Gastrocnemius medialis (tissue), 4 donors: ENCODE data around the gene ARHGEF11. TPM values are rescaled to one million over a fixed set of nuclear protein-coding genes. Genes with fewer than 3 reads are reported as not detected.
A peak's percentile ranks its signal among the peaks of the same experiment; 100 is the strongest.

Experiments used
- ATAC-seq, 2 donors: fragments of 150-250 bp; one replicate each; pipeline ENCODE4 v1.9.1; 2016
- DNase-seq, 2 donors: peaks; one replicate each; pipeline ENCODE4 v3.0.0-alpha.2; 2019
- H3K27ac ChIP-seq, 4 donors: fragments of 200-600 bp; sonication (generic); 1 replicate in 1 of 4; 2 replicates in 3 of 4; pipeline ENCODE4 v1.5.1; 2016 to 2018; ENCODE audit warnings: mild to moderate bottlenecking in 2 of 4, moderate library complexity in 1 of 4
- H3K27me3 ChIP-seq, 3 donors: fragments of 200-600 bp; sonication (generic) in 2 of 3; 1 replicate in 1 of 3; 2 replicates in 2 of 3; pipeline versions ENCODE4 v1.5.1 to v1.6.0; 2016 to 2019; ENCODE audit warnings: mild to moderate bottlenecking in 1 of 3, moderate library complexity in 1 of 3
- H3K36me3 ChIP-seq, 2 donors: fragments of 200-600 bp; sonication (generic) in 1 of 2; one replicate each; pipeline ENCODE4 v1.5.1; 2017 to 2018
- H3K4me1 ChIP-seq, 2 donors: fragments of 200-600 bp; sonication (generic) in 1 of 2; one replicate each; pipeline ENCODE4 v1.5.1; 2016 to 2017; ENCODE audit warnings: mild to moderate bottlenecking in 2 of 2
- H3K4me3 ChIP-seq, 4 donors: fragments of 200-600 bp; sonication (generic) in 3 of 4; 1 replicate in 1 of 4; 2 replicates in 3 of 4; pipeline ENCODE4 v1.5.1; 2016 to 2019; ENCODE audit warnings: mild to moderate bottlenecking in 2 of 4
- H3K9me3 ChIP-seq, 3 donors: fragments of 200-600 bp; sonication (generic) in 2 of 3; 1 replicate in 1 of 3; 2 replicates in 2 of 3; pipeline ENCODE4 v1.5.1; 2016 to 2019
- CTCF ChIP-seq, 5 experiments: fragments of 450-650 bp in 3 of 5; fragments of 200-600 bp in 2 of 5; sonication (generic) in 2 of 5; IDR thresholded peaks in 4 of 5; conservative IDR thresholded peaks in 1 of 5; 1 replicate in 4 of 5; 2 replicates in 1 of 5; pipeline ENCODE4 v1.5.1; 2016 to 2019; ENCODE audit warnings: antibody characterized with exemption in 5 of 5, mild to moderate bottlenecking in 3 of 5, moderate library complexity in 3 of 5
- POLR2A ChIP-seq, 2 donors: fragments of 450-650 bp; IDR thresholded peaks; one replicate each; pipeline ENCODE4 v1.6.1; 2017; ENCODE audit warnings: antibody characterized with exemption in 2 of 2, mild to moderate bottlenecking in 2 of 2, moderate library complexity in 2 of 2
- in situ Hi-C, 4 donors: fragments of 200-750 bp; cut with MboI; loops; one replicate each; pipeline versions ENCODE4 v1.15.0 to v1.8.0; 2017; ENCODE audit warnings: low sequenced_read_pairs in 4 of 4
- intact Hi-C: fragments of 100-400 bp; cut with DNase I; formaldehyde crosslinking; loops from one replicate; pipeline ENCODE4 v1.15.1; 2023; ENCODE audit warnings: low total_unique reads
- total RNA-seq, 4 donors: library from RNA; depleted of rRNA; stranded (reverse); fragments of >200 nt; gene quantifications; one replicate each; pipeline versions ENCODE4 v1.1.0 to v1.2.3, GENCODE V29; 2016

Gene ARHGEF11
- total RNA-seq, 4 donors from 2014 or later = 19.5 to 33.4 (median 27.7) TPM

GRCh38 chr1:156896490-156897033, 149.0 kb downstream of the ARHGEF11 start:
- in situ Hi-C loops (loop anchor here in 1 of 4 donors (25.0 kb wide), 1 partner anchor 209 kb away; the partner anchor contains the start of gene NES), intact Hi-C loops (loop anchor here (10.0 kb wide), 1 partner anchor 232 kb away; no protein-coding TSS in a partner anchor)
- no peak for TF ChIP-seq CTCF (IDR thresholded peaks at IDR 0.05 in 4 of 5, conservative IDR thresholded peaks at IDR 0.05 in 1 of 5)
- TF ChIP-seq POLR2A (IDR thresholded peaks at IDR 0.05) = no peak
- Histone ChIP-seq H3K9me3 (no peaks in the 10 kb centered on the region), H3K4me3 (peak overlapping the region in 2 of 4 donors; percentile 6 to 64), H3K27ac (peak overlapping the region; percentile 86 to 94 (median 90)), H3K27me3 (peaks cover 6 to 19% (median 16%) of the 10 kb centered on the region in 3 donors), H3K4me1 (peaks cover 21 to 23% of the 10 kb centered on the region in 2 donors), H3K36me3 (no peaks in the 10 kb centered on the region)
- ATAC-seq = no peak
- no peak for DNase-seq

- intact Hi-C loops (loop anchor here (10.0 kb wide), 1 partner anchor 231 kb away; no protein-coding TSS in a partner anchor), in situ Hi-C loops (loop anchor here in 1 of 4 donors (25.0 kb wide), 1 partner anchor 209 kb away; the partner anchor contains the start of gene NES)
- Histone ChIP-seq H3K4me1 (peaks cover 15 to 21% of the 10 kb centered on the region in 2 donors), H3K27ac (peak overlapping the region; percentile 86 to 94 (median 90)), H3K27me3 (peaks cover 6 to 19% (median 17%) of the 10 kb centered on the region in 3 donors), H3K4me3 (peak overlapping the region in 2 of 4 donors; percentile 59 to 64), H3K36me3 (no peaks in the 10 kb centered on the region), H3K9me3 (no peaks in the 10 kb centered on the region)
- TF ChIP-seq CTCF (IDR thresholded peaks at IDR 0.05 in 4 of 5, conservative IDR thresholded peaks at IDR 0.05 in 1 of 5) (no peak), POLR2A (IDR thresholded peaks at IDR 0.05) (no peak)
- DNase-seq (no peak), ATAC-seq (no peak)
Measured at GRCh38 chr1:156895927-156896326, 149.6 kb downstream of the ARHGEF11 start.

- Histone ChIP-seq H3K27ac (peak overlapping the region; percentile 86 to 94 (median 90)), H3K4me3 (peak overlapping the region; percentile 59 to 65 (median 62)), H3K36me3 (no peaks in the 10 kb centered on the region), H3K27me3 (peaks cover 6 to 19% (median 17%) of the 10 kb centered on the region in 3 donors), H3K4me1 (peaks cover 15 to 17% of the 10 kb centered on the region in 2 donors), H3K9me3 (no peaks in the 10 kb centered on the region)
- TF ChIP-seq POLR2A (IDR thresholded peaks at IDR 0.05) (no peak), CTCF (IDR thresholded peaks at IDR 0.05 in 4 of 5, conservative IDR thresholded peaks at IDR 0.05 in 1 of 5) (no peak)
- intact Hi-C loops = loop anchor here (10.0 kb wide), 1 partner anchor 231 kb away; no protein-coding TSS in a partner anchor
- no peak for DNase-seq
- ATAC-seq = no peak
- in situ Hi-C loops = loop anchor here in 1 of 4 donors (25.0 kb wide), 1 partner anchor 208 kb away; the partner anchor contains the start of gene NES
Measured at GRCh38 chr1:156895455-156895812, 150.1 kb downstream of the ARHGEF11 start.

- peak overlapping the region; percentile 59 to 65 (median 62) for H3K4me3 ChIP-seq
- peaks cover 15 to 17% of the 10 kb centered on the region in 2 donors for H3K4me1 ChIP-seq
- TF ChIP-seq POLR2A (IDR thresholded peaks at IDR 0.05) = peak in 1 of 2 donors; percentile 1
- no peak for TF ChIP-seq CTCF (IDR thresholded peaks at IDR 0.05 in 4 of 5, conservative IDR thresholded peaks at IDR 0.05 in 1 of 5)
- DNase-seq (peak in 1 of 2 donors; percentile 48), ATAC-seq (no peak)
- in situ Hi-C loops = loop anchor here in 1 of 4 donors (25.0 kb wide), 1 partner anchor 208 kb away; the partner anchor contains the start of gene NES
- H3K27me3 ChIP-seq = peaks cover 6 to 19% (median 17%) of the 10 kb centered on the region in 3 donors
- H3K27ac ChIP-seq = peak overlapping the region; percentile 86 to 94 (median 90)
- H3K9me3 ChIP-seq = no peaks in the 10 kb centered on the region
- no peaks in the 10 kb centered on the region for H3K36me3 ChIP-seq
- intact Hi-C loops = loop anchor here (5.0 to 10.0 kb wide), 2 partner anchors 58 to 230 kb away; no protein-coding TSS in a partner anchor
Measured at GRCh38 chr1:156894711-156895454, 150.7 kb downstream of the ARHGEF11 start.
